ENCODE data around the gene RASA4.
"Not testable (repeated sequence)": the region's sequence is repeated elsewhere in the genome, so short reads cannot be mapped to it uniquely, and the experiment has no call there.

The RASA4 gene

GRCh38 chr7:102542083-102542482, 74.5 kb downstream of the RASA4 start:
- DNase-seq: not testable (repeated sequence)

- not testable (repeated sequence) for DNase-seq
Measured at GRCh38 chr7:102540604-102541003, 76.0 kb downstream of the RASA4 start.

- not testable (repeated sequence) for DNase-seq
Measured at GRCh38 chr7:102535062-102535615, 81.4 kb downstream of the RASA4 start.

- DNase-seq: not testable (repeated sequence)
Measured at GRCh38 chr7:102532127-102532526, 84.4 kb downstream of the RASA4 start.

GRCh38 chr7:102531583-102531982, 85.0 kb downstream of the RASA4 start:
- DNase-seq: not testable (repeated sequence)

- DNase-seq: not testable (repeated sequence)
Measured at GRCh38 chr7:102527822-102528793, 88.4 kb downstream of the RASA4 start.

GRCh38 chr7:102527182-102527581, 89.4 kb downstream of the RASA4 start:
- not testable (repeated sequence) for DNase-seq

- DNase-seq: not testable (repeated sequence)
Measured at GRCh38 chr7:102524803-102525202, 91.8 kb downstream of the RASA4 start.
